ENCODE results near the gene THAP6. TPM values are rescaled to one million over a fixed set of nuclear protein-coding genes. Genes with fewer than 3 reads are reported as not detected.

The THAP6 gene, protein sequence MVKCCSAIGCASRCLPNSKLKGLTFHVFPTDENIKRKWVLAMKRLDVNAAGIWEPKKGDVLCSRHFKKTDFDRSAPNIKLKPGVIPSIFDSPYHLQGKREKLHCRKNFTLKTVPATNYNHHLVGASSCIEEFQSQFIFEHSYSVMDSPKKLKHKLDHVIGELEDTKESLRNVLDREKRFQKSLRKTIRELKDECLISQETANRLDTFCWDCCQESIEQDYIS
- 5.1 and 6.4 TPM in 2 replicates for total RNA-seq

DNA sequence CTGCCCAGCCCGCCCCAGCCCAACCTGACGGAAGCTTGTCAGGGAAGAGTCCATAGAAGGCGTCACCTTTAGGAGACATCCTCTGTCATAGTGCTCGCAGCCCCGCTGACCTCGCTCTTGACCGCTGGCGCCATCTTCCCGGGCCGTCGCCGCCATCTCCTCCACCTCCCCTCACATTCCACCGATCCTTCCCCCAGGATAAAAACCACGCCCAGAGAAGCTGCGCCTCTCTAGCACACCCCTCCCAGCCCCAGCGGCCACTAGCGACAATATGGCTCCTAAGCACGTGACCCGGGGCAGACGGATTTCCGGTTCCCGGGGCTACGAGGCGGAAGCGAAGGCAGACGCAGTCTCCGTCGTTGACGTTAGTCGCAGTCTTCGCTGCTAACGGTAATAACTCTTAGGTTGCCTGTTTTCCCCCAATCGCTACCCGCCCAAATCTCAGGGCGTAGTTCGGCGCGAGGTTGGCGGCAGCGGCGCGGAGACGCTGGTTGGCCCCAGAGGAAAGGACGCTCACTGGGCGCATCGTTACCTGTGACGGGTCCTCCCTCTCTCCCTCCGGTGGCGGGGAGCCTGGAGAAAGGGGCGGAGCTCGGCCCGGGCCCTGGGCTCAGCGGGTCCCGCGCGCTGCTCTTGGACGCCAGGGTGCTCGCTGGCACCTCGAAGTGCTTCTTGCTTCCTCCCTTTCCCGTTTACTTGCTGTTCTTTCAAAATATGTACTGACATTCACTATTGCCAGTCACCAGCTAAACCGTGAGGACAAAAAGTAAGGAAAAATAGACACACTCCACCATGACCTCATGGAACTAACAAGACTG, at the start of gene THAP6, which contains the start of gene RCHY1:
THAP6 (plus strand) TSS at position 343 of the 818 bp plus-strand sequence. CDS start 980 bp downstream, outside the sequence.
RCHY1 (minus strand) TSS at position 273 of the 818 bp plus-strand sequence; CDS start at position 156, 117 bp downstream.

DNA sequence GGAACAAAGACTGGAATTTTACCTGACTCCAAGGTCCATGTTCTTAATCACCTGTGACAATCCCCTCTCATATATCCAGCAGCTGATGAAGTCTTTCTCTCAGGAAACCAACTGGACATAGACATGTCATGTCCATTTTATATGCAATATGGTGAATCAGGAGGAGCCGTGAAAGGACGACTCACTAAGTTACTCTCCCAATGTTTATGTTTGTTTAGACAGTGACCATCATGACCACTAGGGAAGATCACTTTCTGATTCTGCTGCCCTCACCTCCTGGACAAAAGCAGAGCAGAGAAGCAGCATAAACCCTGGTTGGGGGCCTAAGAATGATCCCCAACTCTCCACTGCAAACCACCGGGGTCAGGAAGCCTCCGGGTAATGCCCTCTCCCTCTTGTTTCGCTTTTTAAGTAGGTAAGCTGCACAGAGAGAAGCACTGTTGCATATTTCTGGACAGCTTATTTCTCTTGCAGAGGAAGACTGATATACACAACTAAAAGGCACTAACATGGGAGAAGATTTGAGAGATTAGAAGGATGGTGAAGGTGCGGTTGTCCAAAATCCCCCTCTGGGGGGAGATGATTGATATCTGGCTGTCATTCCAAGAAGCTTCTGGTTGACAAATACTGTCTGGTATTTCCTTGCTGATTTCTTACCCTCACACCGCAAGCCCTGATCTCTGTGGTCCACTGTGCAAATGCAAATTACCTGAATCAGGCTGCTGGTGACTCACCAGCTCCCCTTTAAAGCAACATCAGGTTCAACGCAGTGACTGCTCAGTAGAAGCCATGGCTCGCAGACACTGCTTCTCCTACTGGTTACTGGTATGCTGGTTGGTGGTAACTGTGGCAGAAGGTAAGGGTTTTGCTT, 41.3 kb downstream of the THAP6 start, which contains the start of gene ODAPH:
ODAPH (plus strand) TSS at position 773 of the 871 bp plus-strand sequence; CDS start at position 790, 17 bp downstream.

Other genes with a start within 250 kb of the THAP6 start
- gene RCHY1, start 70 bp upstream of the THAP6 start, total RNA-seq = 17.4 and 22.6 TPM in 2 replicates
- gene ODAPH, start 41.6 kb downstream of the THAP6 start, total RNA-seq = not detected in 2 replicates
- under 0.01 and 0.12 TPM in 2 replicates for gene CDKL2, start 116.1 kb downstream of the THAP6 start, total RNA-seq
- 66.4 and 90.3 TPM in 2 replicates for gene G3BP2, start 158.9 kb downstream of the THAP6 start, total RNA-seq
- 63.8 and 77.3 TPM in 2 replicates for gene USO1, start 210.1 kb downstream of the THAP6 start, total RNA-seq

All from pericardium fibroblast (primary cell).